ENCODE measurements around the gene HMCN2.

GRCh38 chr9:130387905-130388304, 122.3 kb downstream of the HMCN2 start:
- TF ChIP-seq CTCF (IDR thresholded peaks at IDR 0.05): no peak
- no peak for TF ChIP-seq GABPA (IDR thresholded peaks at IDR 0.05; ENCODE audit: low read depth)
- no peak for TF ChIP-seq MXI1 (IDR thresholded peaks at IDR 0.05; ENCODE audit: low read depth, low read length)
- TF ChIP-seq YY1 (IDR thresholded peaks at IDR 0.05; ENCODE audit: low read depth): no peak
- no peak for TF ChIP-seq RFX5 (IDR thresholded peaks at IDR 0.05; ENCODE audit: low read length)
- no peak for TF ChIP-seq SIN3A (IDR thresholded peaks at IDR 0.05; ENCODE audit: borderline replicate concordance, low read depth, low read length)
- TF ChIP-seq EZH2phosphoT487 (IDR thresholded peaks at IDR 0.05; ENCODE audit: borderline replicate concordance, low read depth): no peak
- no peak for TF ChIP-seq FOXJ3 (CRISPR knock-in tag; IDR thresholded peaks at IDR 0.05)
- TF ChIP-seq POLR2AphosphoS5 (IDR thresholded peaks at IDR 0.05; ENCODE audit: low read depth, low read length): no peak
- no peak for TF ChIP-seq RAD21 (IDR thresholded peaks at IDR 0.05; ENCODE audit: low read length)
- TF ChIP-seq USF2 (IDR thresholded peaks at IDR 0.05; ENCODE audit: borderline replicate concordance, low read depth, low read length): no peak
- no peak for TF ChIP-seq PBX3 (IDR thresholded peaks at IDR 0.05)
